GM21447 (cell line): ENCODE data around the gene KCNJ4.

Experiments used
- ATAC-seq: cut with Tn5 transposase; IDR thresholded peaks from one replicate; pipeline ENCODE4 v1.9.1; 2021; ENCODE audit not compliant: unreplicated experiment

Gene KCNJ4

GRCh38 chr22:38432264-38432663, 22.7 kb downstream of the KCNJ4 start:
- no peak for ATAC-seq

DNA sequence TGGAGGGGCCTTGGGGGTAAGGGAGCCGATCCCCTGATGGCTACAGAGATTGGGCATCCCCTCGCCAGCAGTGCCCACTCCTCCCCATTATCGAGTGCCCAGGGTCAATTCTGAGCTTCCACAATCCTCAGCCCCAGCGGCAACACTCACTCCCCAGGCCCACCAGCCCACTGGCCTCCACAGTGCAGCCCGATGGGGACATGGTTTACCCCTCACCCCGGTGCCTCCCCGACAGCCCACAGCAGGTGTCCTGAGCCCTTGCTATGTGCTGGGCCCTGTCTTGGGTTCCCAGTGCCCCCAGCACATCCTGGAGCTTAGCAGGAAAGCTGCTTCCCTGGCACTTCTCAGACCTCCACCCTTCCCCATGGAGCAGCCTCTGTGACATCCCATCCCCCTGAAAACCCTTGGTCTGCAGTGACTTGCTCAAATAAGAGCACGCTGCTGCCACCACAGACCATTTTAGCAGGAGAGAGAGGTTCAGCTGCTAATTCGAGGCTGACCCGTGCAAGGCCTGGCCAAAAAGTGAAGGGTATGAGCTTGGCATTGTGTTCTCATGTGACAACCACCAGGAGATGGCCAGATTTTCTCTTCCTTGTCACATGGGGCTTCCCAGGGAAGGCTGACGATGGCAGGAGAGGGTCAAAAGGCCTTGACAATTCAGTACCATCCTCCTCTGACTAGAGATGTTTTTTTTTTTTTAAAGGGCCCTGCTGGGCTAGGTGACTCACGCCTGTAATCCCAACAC, 23.6 kb downstream of the KCNJ4 start:
- ATAC-seq = no peak

DNA sequence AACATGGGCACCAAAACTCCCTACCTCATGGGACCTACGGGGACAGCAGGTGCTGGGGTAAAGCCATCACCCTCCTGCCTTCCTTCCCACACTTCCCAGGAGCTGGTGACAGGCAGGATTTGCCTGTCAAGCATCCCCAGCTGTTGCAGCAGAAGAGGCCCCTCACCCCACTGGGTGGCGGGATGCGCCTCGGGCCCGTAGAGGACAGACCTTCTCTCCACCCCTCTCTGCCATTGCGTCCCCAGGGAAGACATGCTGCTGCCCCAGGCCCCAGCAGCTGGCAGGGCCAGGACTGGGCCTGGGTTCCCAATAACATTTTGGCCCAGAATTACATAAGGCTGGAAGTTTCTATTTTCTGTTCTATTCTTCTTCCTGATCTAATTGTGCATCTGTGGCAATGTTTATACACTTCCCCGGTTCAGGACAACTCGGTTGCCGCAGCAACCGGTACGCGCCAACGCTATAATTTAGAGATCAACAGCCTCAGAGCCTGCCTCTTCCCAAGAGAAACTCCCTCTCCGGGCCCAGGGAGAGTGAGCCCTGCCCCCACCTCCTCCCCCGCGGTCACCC, 25.4 kb downstream of the KCNJ4 start:
- ATAC-seq = no peak

GRCh38 chr22:38428714-38429113, 26.3 kb downstream of the KCNJ4 start:
- ATAC-seq = no peak

- no peak for ATAC-seq
Observed at GRCh38 chr22:38427940-38428339, 27.1 kb downstream of the KCNJ4 start.

GRCh38 chr22:38427465-38427864, 27.5 kb downstream of the KCNJ4 start:
- ATAC-seq = no peak

- ATAC-seq = no peak
Observed at GRCh38 chr22:38426628-38427027, 28.4 kb downstream of the KCNJ4 start.

GRCh38 chr22:38424525-38425080, 30.4 kb downstream of the KCNJ4 start:
- no peak for ATAC-seq

DNA sequence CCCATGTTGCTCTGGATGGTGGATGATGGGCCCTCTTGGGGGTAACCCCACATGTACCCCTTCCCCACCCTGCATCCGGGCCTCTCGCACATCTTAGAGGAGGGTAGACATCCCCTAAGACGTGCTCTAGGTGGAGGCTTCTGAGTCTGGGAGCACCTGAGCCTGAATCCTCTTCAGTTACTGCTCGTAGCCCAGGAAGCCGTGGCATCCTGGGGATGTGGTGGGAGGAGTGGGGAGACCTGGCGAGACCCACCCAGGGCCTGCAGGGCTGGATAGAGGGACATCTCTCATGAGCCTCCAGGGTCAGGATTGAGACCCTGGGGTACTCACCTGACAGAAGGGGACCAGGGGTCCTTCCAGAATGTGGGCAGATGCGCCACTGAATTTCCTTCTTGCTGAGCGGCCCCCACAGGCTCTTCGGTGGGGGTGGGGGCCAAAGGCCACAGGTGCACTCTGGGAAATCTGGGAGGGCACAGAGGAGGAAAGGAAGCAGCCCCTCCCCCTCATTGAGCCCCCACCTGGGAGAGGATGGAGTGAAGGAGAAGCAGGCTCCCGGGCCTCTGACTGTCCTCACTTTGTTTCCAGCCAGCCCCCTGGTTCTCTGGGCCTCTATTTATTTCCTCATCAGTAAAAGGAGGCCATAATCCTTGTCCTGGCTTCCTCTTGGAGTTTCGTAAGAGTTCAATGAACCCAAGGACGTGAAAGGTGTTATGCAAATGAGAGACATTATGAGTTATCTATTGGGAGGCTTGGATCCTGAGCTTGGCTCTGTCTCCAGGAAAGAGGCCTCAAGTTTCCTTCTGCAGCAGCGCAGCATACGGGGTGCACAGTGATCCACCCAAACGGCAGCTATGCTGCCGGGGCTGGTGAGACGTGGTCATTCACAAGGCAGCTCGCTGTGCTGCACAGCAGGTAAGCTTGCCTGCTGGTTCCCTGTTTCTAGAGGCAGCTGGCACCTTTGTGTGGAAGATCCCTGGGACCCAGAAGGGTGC, 31.2 kb downstream of the KCNJ4 start:
- ATAC-seq = no peak

DNA sequence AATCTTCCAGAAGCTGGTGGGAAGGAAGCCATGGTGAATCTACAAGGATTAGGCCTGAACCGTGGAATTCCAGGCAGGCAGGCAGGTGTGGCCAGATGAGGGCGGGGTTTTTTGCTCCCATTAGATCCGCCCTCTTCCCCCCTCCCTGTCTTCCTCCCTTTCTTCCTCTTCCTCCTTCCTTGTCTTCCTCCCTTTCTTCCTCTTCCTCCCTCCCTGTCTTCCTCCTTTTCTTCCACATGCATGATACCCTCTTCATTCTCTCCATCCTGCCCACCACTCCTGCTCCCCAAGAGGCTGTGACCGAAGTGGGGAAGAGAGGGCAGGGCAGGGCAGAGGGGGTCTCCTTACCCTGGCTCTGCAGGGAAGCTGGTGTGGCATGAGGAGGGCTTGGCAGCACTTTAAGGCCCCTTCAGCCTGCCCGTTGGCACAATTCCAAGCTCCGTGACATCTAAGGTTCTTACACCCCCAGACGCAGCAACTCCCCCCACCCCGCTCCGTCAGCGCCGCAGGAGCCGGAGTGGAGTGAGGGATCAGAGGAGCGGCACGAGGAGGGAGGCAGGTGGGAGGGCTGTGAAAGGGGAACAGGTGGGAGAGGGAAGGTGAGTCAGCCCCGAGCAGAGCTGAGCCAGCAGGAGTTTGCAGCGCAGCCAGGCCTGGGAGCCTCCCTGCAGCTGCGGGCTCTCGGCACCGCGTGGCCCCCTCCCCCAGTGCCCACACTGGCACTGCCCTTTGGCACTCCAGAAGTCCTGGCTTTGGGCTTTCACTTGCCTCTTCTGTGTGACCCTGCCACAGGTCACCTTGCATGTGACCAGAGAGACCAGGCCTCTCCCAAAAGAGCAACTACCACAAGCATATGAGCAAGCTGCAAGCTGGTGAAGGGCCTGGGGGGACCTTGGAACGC, 32.1 kb downstream of the KCNJ4 start:
- no peak for ATAC-seq

- ATAC-seq = no peak
Observed at GRCh38 chr22:38420734-38421133, 34.3 kb downstream of the KCNJ4 start.

GRCh38 chr22:38419858-38420160, 35.2 kb downstream of the KCNJ4 start:
- no peak for ATAC-seq

DNA sequence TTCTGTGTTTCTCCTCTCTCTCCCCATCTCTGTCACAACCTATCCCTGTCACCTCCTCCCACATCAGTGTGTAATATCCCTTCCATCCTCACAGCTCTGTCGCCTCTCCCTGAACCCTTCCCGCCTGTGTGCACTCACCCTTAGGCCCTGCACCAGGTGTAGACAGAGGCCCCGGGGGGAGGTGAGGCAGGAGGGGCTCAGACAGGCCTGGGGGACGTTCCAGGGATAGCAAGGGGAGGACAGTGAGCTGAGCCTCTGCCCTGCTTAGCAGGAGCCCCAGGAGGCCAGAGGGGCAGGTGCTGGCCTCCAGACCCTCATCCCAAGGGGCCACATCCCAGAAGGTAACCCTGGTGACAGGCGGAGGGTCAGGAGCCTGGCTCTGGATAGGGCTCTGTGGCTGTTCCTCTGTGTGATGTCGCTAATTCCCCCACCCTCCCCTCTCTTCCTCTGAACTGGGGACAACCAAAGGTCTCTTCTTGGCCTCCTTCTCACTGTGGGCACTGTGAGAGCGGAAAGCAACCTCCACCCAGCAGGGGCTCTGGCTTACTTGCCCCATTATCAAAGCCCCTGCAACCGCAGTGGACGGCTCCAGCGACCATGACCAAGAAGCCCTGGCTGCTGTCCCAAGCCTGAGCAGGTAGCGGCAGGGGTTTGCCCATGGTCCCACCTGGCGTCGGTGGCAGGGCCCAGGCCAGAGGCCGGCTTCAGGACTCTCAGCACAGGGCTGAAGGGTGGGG, 35.7 kb downstream of the KCNJ4 start:
- ATAC-seq = no peak

DNA sequence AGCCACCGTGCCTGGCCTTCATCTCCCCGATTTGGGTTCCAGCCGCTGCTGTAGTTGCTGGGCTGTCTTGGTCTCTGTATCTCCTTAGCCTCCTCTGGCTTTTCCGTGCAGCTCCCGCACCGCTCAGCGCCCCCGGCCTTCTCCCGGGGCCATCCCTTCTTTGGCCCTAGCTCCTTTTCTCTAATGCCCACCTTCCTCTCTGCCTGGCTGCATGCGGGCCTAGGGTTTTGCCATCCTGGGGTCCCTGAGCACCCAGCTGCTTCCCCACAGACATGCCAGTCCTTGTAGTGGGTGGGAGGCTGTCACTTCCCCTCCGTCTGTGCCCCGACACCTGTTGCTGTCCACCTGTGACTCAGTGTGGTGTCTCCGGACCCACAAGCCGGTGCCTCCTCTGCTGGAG, 36.4 kb downstream of the KCNJ4 start:
- no peak for ATAC-seq

GRCh38 chr22:38417252-38418060, 37.5 kb downstream of the KCNJ4 start:
- ATAC-seq = no peak

DNA sequence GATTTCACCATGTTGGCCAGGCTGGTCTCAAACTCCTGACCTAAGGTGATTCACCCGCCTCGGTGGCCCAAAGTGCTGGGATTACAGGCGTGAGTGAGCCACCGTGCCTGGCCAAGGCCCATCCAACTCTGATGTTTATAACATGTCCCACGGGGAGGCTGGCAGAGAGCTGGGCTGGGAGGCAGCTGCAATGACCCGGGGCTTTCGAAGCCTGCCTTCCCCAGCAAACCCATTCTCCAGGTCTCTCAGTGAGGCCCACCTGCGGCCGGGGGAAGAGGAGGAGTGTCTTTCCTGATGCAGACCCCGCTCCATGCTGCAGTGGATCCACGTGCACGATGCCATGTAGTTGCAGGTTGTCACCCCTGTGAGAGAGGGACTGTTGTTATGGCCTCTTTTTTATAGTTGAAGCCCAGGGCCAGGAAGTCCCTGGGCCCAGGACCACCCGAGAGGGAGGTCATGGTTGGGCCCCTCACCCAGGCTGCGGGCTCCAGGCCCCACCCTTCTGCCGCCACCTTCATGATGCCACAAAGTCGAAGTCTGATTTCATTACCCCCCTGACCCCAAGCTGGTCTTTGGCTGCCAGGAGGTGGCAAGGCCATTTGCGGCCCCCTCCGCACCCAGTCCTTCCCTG, 38.3 kb downstream of the KCNJ4 start:
- ATAC-seq = no peak

DNA sequence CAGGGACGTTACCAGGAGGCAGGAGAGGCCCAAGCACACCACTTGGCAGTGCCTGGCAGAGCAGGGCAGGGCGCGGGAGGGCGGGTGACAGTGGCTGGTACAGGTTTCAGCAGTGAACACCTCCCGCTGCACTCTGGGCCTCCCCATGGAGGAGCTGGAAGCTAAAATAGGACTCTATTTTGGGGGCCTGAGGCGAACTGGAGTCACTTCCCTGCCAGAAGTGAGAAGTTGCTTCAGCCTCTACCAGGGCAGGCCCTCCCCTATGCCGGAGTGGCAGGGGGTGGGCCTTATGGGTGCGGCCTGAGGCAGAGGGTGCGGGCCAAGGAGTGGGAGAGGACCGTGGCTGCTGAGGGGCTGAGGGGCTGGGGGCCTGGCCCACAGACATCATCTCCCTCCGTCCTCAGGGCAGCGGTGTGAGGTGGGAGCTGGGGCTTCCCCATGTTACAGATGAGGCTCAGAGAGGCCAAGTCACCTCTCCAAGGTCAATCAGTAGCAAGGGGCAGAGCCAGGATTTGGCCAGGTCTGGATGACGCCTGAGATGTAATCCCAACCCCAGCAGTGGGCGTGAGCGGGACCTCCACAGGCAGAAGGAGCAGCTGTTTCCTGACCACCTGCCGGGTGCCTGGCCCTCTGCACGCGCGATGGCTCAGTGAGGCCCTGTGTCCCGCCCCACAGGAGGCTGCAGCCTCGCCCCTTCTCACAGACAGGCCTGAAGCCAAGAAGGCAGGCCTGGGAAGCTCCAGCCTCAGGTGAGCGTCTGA, 39.3 kb downstream of the KCNJ4 start:
- ATAC-seq = no peak

DNA sequence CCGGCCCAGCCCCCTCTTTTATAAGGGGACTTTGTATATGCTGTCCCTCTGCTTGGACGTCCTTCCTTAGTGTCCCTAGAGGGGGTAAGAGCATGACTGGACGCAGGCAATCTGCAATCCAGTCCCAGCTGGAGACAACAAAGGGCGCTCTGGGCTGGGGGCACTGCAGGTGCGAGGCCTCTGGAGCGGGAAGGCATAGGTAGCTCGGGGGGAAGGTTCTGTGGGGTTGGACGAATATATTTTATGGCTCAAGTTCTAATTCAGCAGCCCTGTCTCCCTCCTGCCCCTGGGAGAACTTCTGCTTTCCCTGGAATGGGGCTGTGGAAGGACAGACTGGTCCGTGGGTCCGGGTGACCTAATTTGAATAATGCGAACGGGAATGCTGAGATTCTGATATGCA, 40.0 kb downstream of the KCNJ4 start:
- no peak for ATAC-seq
